K562 (cell line): ENCODE results near the gene ELOVL5. TPM values are rescaled to one million over a fixed set of nuclear protein-coding genes. Genes with fewer than 3 reads are reported as not detected.

Experiments
- ARID1B ChIP-seq: fragments of 450-650 bp; IDR thresholded peaks from 2 replicates; pipeline ENCODE4 v1.6.1; 2016; ENCODE audit warnings: antibody characterized with exemption, mild to moderate bottlenecking, inconsistent platforms
- ATF2 ChIP-seq: sonication (generic); formaldehyde crosslinking; IDR thresholded peaks from 2 replicates; pipeline ENCODE4 v1.8.1; 2022; ENCODE audit warnings: missing genetic modification reagents
- CBFA2T2 ChIP-seq: fragments of 450-650 bp; conservative IDR thresholded peaks from 2 replicates; pipeline ENCODE4 v1.6.1; 2017; ENCODE audit warnings: mild to moderate bottlenecking
- CBFA2T3 ChIP-seq: fragments of 450-650 bp; IDR thresholded peaks from 2 replicates; pipeline ENCODE4 v1.6.1; 2017
- E4F1 ChIP-seq: fragments of 250-450 bp; sonication (Bioruptor Pico); IDR thresholded peaks from 2 replicates; pipeline ENCODE4 v1.5.0; 2021; ENCODE audit warnings: mild to moderate bottlenecking, borderline replicate concordance
- MCM3 ChIP-seq: fragments of 450-650 bp; IDR thresholded peaks from 2 replicates; pipeline ENCODE4 v1.6.1; 2016
- MECOM ChIP-seq: fragments of 250-450 bp; sonication (Bioruptor Pico); IDR thresholded peaks from 2 replicates; pipeline ENCODE4 v1.8.0; 2022; ENCODE audit warnings: inconsistent platforms
- MYBL2 ChIP-seq, 2 experiments: fragments of 450-650 bp in 1 of 2; sonication (generic) in 1 of 2; formaldehyde crosslinking in 1 of 2; IDR thresholded peaks; 2 replicates each; pipeline versions ENCODE4 v1.6.1 to v1.8.1; 2017 to 2022; ENCODE audit warnings: borderline replicate concordance in 1 of 2, inconsistent platforms in 1 of 2, low read depth in 1 of 2, mild to moderate bottlenecking in 1 of 2, missing genetic modification reagents in 1 of 2, moderate library complexity in 1 of 2
- MYNN ChIP-seq, 2 experiments: sonication (generic); formaldehyde crosslinking in 1 of 2; IDR thresholded peaks; 2 replicates each; pipeline versions ENCODE4 v1.5.0 to v1.6.1; 2016 to 2020; ENCODE audit warnings: antibody characterized with exemption in 1 of 2, missing genetic modification reagents in 1 of 2
- NCOR1 ChIP-seq: fragments of 450-650 bp; IDR thresholded peaks from 2 replicates; pipeline ENCODE4 v1.6.1; 2016; ENCODE audit warnings: mild to moderate bottlenecking, moderate library complexity
- POU5F1 ChIP-seq: fragments of 150-350 bp; IDR thresholded peaks from 2 replicates; pipeline ENCODE4 v1.6.1; 2014; ENCODE audit warnings: borderline replicate concordance, low read length, low read depth, mild to moderate bottlenecking; ENCODE audit not compliant: partially characterized antibody
- PURB ChIP-seq: sonication (generic); formaldehyde crosslinking; IDR thresholded peaks from 2 replicates; pipeline ENCODE4 v1.9.0; 2021; ENCODE audit warnings: low read depth, mild to moderate bottlenecking, missing genetic modification reagents
- RBM34 ChIP-seq: fragments of 200-400 bp; formaldehyde crosslinking; IDR thresholded peaks from 2 replicates; pipeline ENCODE4 v1.6.1; 2018; ENCODE audit warnings: low read length, borderline replicate concordance; ENCODE audit not compliant: insufficient read depth
- TEAD4 ChIP-seq, 2 experiments: sonication (generic) in 1 of 2; formaldehyde crosslinking in 1 of 2; IDR thresholded peaks; 2 replicates each; pipeline versions ENCODE4 v1.6.1 to v1.8.0; 2012 to 2022; ENCODE audit warnings: borderline replicate concordance in 1 of 2, inconsistent platforms in 1 of 2, low read length in 1 of 2, mild to moderate bottlenecking in 1 of 2, missing genetic modification reagents in 1 of 2
- TGIF2 ChIP-seq: sonication (generic); formaldehyde crosslinking; IDR thresholded peaks from 2 replicates; pipeline ENCODE4 v1.8.1; 2022; ENCODE audit warnings: mild to moderate bottlenecking, missing genetic modification reagents, moderate library complexity
- XRCC5 ChIP-seq: fragments of 200-400 bp; formaldehyde crosslinking; IDR thresholded peaks from 2 replicates; pipeline ENCODE4 v1.6.1; 2017; ENCODE audit warnings: low read depth, mild to moderate bottlenecking, low read length
- ZNF445 ChIP-seq: fragments of 250-450 bp; sonication (Bioruptor Pico); IDR thresholded peaks from 2 replicates; pipeline ENCODE4 v1.4.0; 2020; ENCODE audit warnings: low read depth, mild to moderate bottlenecking, moderate library complexity
- polyA plus RNA-seq, 8 experiments: library from polyadenylated mRNA; depleted of rRNA in 4 of 8; stranded (reverse) in 5 of 8; unstranded in 3 of 8; fragments of >200 nt; fragmentation: Nextera tagmentation in 2 of 8; fragmentation: Illumina TruSeq in 1 of 8; extraction: Ambion mirVana in 2 of 8; extraction: Trizol in 1 of 8; gene quantifications; 2 replicates each; pipeline versions ENCODE4 v1.2.1 to v1.2.3, GENCODE V29; 2011 to 2014; ENCODE audit warnings: inconsistent platforms in 1 of 8, missing spikeins in 1 of 8
- total RNA-seq, 7 experiments: library from RNA; depleted of rRNA in 6 of 7; stranded (reverse); fragments of >200 nt in 6 of 7; fragmentation: Illumina TruSeq in 2 of 7; extraction: Trizol in 2 of 7; gene quantifications; 2 replicates each; pipeline versions ENCODE4 v1.2.1 to v1.2.3, GENCODE V29; 2011 to 2021; ENCODE audit warnings: low replicate concordance in 1 of 7
- TF ChIP-seq, protein P1 (sequence below): IDR thresholded peaks from 2 replicates; pipeline ENCODE4 v1.6.1; 2011; ENCODE audit warnings: borderline replicate concordance, low read depth, mild to moderate bottlenecking, moderate library complexity, low read length; ENCODE audit not compliant: insufficient read depth, poor library complexity, severe bottlenecking
- TF ChIP-seq, protein P2 (sequence below): fragments of 200-800 bp; sonication (Bioruptor generic); IDR thresholded peaks from 2 replicates; pipeline ENCODE4 v1.6.1; 2017; ENCODE audit warnings: missing genetic modification characterization, missing compliant biosample characterization

Gene ELOVL5
- total and polyA plus RNA-seq, 9 of the 15 experiments (the other 6 are each of a cell fraction or from before 2014, with no cell fraction given), result 70.6 to 245 (median 132) TPM

- TF ChIP-seq, protein P1, sequence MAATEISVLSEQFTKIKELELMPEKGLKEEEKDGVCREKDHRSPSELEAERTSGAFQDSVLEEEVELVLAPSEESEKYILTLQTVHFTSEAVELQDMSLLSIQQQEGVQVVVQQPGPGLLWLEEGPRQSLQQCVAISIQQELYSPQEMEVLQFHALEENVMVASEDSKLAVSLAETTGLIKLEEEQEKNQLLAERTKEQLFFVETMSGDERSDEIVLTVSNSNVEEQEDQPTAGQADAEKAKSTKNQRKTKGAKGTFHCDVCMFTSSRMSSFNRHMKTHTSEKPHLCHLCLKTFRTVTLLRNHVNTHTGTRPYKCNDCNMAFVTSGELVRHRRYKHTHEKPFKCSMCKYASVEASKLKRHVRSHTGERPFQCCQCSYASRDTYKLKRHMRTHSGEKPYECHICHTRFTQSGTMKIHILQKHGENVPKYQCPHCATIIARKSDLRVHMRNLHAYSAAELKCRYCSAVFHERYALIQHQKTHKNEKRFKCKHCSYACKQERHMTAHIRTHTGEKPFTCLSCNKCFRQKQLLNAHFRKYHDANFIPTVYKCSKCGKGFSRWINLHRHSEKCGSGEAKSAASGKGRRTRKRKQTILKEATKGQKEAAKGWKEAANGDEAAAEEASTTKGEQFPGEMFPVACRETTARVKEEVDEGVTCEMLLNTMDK, result no peak
- TF ChIP-seq, protein P2, sequence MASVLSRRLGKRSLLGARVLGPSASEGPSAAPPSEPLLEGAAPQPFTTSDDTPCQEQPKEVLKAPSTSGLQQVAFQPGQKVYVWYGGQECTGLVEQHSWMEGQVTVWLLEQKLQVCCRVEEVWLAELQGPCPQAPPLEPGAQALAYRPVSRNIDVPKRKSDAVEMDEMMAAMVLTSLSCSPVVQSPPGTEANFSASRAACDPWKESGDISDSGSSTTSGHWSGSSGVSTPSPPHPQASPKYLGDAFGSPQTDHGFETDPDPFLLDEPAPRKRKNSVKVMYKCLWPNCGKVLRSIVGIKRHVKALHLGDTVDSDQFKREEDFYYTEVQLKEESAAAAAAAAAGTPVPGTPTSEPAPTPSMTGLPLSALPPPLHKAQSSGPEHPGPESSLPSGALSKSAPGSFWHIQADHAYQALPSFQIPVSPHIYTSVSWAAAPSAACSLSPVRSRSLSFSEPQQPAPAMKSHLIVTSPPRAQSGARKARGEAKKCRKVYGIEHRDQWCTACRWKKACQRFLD (CRISPR knock-in tag), result peak; percentile 49; the same call in 1 of the 2 replicates
- peak; percentile 86 for TF ChIP-seq CBFA2T3
- TF ChIP-seq MYNN (IDR thresholded peaks at IDR 0.05), result peak; percentile 55; the same call in 1 of the 2 replicates
- no peak for TF ChIP-seq MYNN (CRISPR knock-in tag; IDR thresholded peaks at IDR 0.05)
- TF ChIP-seq MCM3, result no peak
- no peak for TF ChIP-seq XRCC5
- TF ChIP-seq POU5F1, result no peak
- TF ChIP-seq MYBL2 (IDR thresholded peaks at IDR 0.05; ENCODE audit: low read depth), result no peak
- no peak for TF ChIP-seq MYBL2 (CRISPR knock-in tag; IDR thresholded peaks at IDR 0.05; ENCODE audit: borderline replicate concordance)
- peak; percentile 76 for TF ChIP-seq CBFA2T2
- no peak for TF ChIP-seq ATF2 (CRISPR knock-in tag)
- peak; percentile 43; the same call in 1 of the 2 replicates for TF ChIP-seq MECOM (CRISPR knock-in tag)
- peak; percentile 74 for TF ChIP-seq NCOR1
- TF ChIP-seq ZNF445 (CRISPR knock-in tag), result no peak
- TF ChIP-seq TEAD4 (IDR thresholded peaks at IDR 0.05; ENCODE audit: low read length), result peak; percentile 79
- TF ChIP-seq TEAD4 (CRISPR knock-in tag; IDR thresholded peaks at IDR 0.05; ENCODE audit: borderline replicate concordance), result no peak
- TF ChIP-seq PURB, result no peak
- TF ChIP-seq ARID1B, result peak; percentile 59
- TF ChIP-seq TGIF2 (CRISPR knock-in tag), result no peak
- TF ChIP-seq RBM34, result no peak
- TF ChIP-seq E4F1, result no peak
Measured at GRCh38 chr6:53309059-53309900, 39.5 kb downstream of the ELOVL5 start (continued).
